H1 (cell line): ENCODE results near the gene NRXN3. TPM values are rescaled to one million over a fixed set of nuclear protein-coding genes. Genes with fewer than 3 reads are reported as not detected.

Experiments
- CTCF ChIA-PET: fragments of 300-600 bp; sonication (Branson Sonifier 250); formaldehyde crosslinking; loops from one replicate; lab custom pipeline; 2021; ENCODE audit not compliant: partially characterized antibody; lab: Charles Lee
- POLR2A ChIA-PET: fragments of 300-600 bp; sonication (Branson Sonifier 250); formaldehyde crosslinking; loops from one replicate; lab custom pipeline; 2021; ENCODE audit warnings: inconsistent platforms; ENCODE audit not compliant: partially characterized antibody; lab: Charles Lee
- DNase-seq, 2 experiments: peaks; one replicate each; pipeline versions ENCODE4 v3.0.0 to v3.0.0-alpha.2; 2010 to 2022; ENCODE audit warnings: low spot score in 2 of 2, low read depth in 1 of 2, mixed read lengths in 1 of 2
- FAIRE-seq: peaks from 2 replicates; lab custom pipeline; 2011; peaks lifted over from hg19 to GRCh38; lab: Jason Lieb, UNC
- H2AFZ ChIP-seq: 2 replicates; pipeline ENCODE4 v1.8.1; 2012; ENCODE audit warnings: low read length, inconsistent platforms
- H2AK5ac ChIP-seq: 2 replicates; pipeline ENCODE4 v1.6.1; 2013; ENCODE audit warnings: low read depth, low read length
- H2BK120ac ChIP-seq: replicated peaks from 2 replicates; pipeline ENCODE3; 2013; ENCODE audit warnings: low read depth, low read length, inconsistent platforms
- H2BK12ac ChIP-seq: 2 replicates; pipeline ENCODE4 v1.6.1; 2013; ENCODE audit warnings: low read depth, low read length
- H2BK15ac ChIP-seq: 2 replicates; pipeline ENCODE4 v1.6.1; 2013; ENCODE audit warnings: low read length
- H2BK20ac ChIP-seq: 2 replicates; pipeline ENCODE4 v1.6.1; 2013; ENCODE audit warnings: low read length
- H2BK5ac ChIP-seq: 2 replicates; pipeline ENCODE4 v1.6.1; 2013; ENCODE audit warnings: low read depth, low read length
- H3K14ac ChIP-seq: 2 replicates; pipeline ENCODE4 v1.6.1; 2013; ENCODE audit warnings: inconsistent platforms; ENCODE audit not compliant: insufficient read length
- H3K18ac ChIP-seq: 2 replicates; pipeline ENCODE4 v1.6.1; 2013; ENCODE audit warnings: low read length; ENCODE audit errors: extremely low read depth
- H3K23ac ChIP-seq: 2 replicates; pipeline ENCODE4 v1.6.1; 2013; ENCODE audit warnings: inconsistent platforms; ENCODE audit not compliant: insufficient read length
- H3K23me2 ChIP-seq: 2 replicates; pipeline ENCODE4 v1.6.1; 2013; ENCODE audit warnings: low read depth, low read length
- H3K27ac ChIP-seq: 2 replicates; pipeline ENCODE4 v1.6.1; 2011; ENCODE audit warnings: low read depth, low read length, inconsistent platforms
- H3K27me3 ChIP-seq, 4 experiments: replicated peaks in 1 of 4; 1 replicate in 1 of 4; 2 replicates in 3 of 4; pipeline versions ENCODE4 v1.6.1 to v1.8.1; 2011 to 2013; ENCODE audit warnings: low read length in 3 of 4, mild to moderate bottlenecking in 3 of 4, inconsistent platforms in 2 of 4, mixed read lengths in 2 of 4, moderate library complexity in 1 of 4; ENCODE audit not compliant: control insufficient read depth in 3 of 4, insufficient read depth in 3 of 4; ENCODE audit errors: extremely low read depth in 1 of 4
- H3K36me3 ChIP-seq, 4 experiments: 2 replicates each; pipeline versions ENCODE4 v1.6.1 to v1.8.1; 2011 to 2013; ENCODE audit warnings: mild to moderate bottlenecking in 4 of 4, low read length in 3 of 4, moderate library complexity in 2 of 4, control low read depth in 1 of 4, inconsistent platforms in 1 of 4; ENCODE audit not compliant: insufficient read depth in 4 of 4, control insufficient read depth in 2 of 4
- H3K4ac ChIP-seq: replicated peaks from 2 replicates; pipeline ENCODE3; 2013; ENCODE audit warnings: low read length, low read depth, mixed read lengths, inconsistent platforms; ENCODE audit not compliant: insufficient read length
- H3K4me1 ChIP-seq, 4 experiments: replicated peaks in 1 of 4; 1 replicate in 1 of 4; 2 replicates in 3 of 4; pipeline versions ENCODE4 v1.6.1 to v1.8.1; 2011 to 2013; ENCODE audit warnings: low read length in 3 of 4, inconsistent platforms in 2 of 4, mixed read lengths in 1 of 4; ENCODE audit not compliant: insufficient read depth in 4 of 4, control insufficient read depth in 3 of 4
- H3K4me2 ChIP-seq, 2 experiments: 2 replicates each; pipeline versions ENCODE4 v1.6.1 to v1.8.1; 2011 to 2013; ENCODE audit warnings: low read depth in 2 of 2, low read length in 2 of 2, control low read depth in 1 of 2, inconsistent platforms in 1 of 2, mild to moderate bottlenecking in 1 of 2; ENCODE audit not compliant: insufficient read depth in 1 of 2
- H3K4me3 ChIP-seq, 4 experiments: fragments of 200-600, 300-600 bp in 1 of 4; sonication (generic), shearing (Covaris generic), sonication (Bioruptor Twin) in 1 of 4; 2 replicates each; pipeline versions ENCODE4 v1.5.1 to v1.8.1; 2011 to 2016; ENCODE audit warnings: low read length in 4 of 4, low read depth in 3 of 4, control low read depth in 2 of 4, inconsistent platforms in 2 of 4, mild to moderate bottlenecking in 2 of 4, mixed read lengths in 1 of 4, moderate library complexity in 1 of 4; ENCODE audit not compliant: insufficient read depth in 2 of 4; ENCODE audit errors: extremely low read depth in 1 of 4
- H3K56ac ChIP-seq: replicated peaks from 2 replicates; pipeline ENCODE3; 2013; ENCODE audit warnings: low read depth, mild to moderate bottlenecking, mixed read lengths, low read length, inconsistent platforms; ENCODE audit not compliant: insufficient read length
- H3K79me1 ChIP-seq: 2 replicates; pipeline ENCODE4 v1.6.1; 2013; ENCODE audit warnings: low read depth, low read length, control low read depth
- H3K79me2 ChIP-seq, 2 experiments: 2 replicates each; pipeline versions ENCODE4 v1.6.1 to v1.8.1; 2012 to 2013; ENCODE audit warnings: low read length in 2 of 2, mild to moderate bottlenecking in 2 of 2, inconsistent platforms in 1 of 2; ENCODE audit not compliant: insufficient read depth in 2 of 2, control insufficient read depth in 1 of 2
- H3K9ac ChIP-seq, 4 experiments: replicated peaks in 1 of 4; 1 replicate in 1 of 4; 2 replicates in 3 of 4; pipeline versions ENCODE4 v1.6.1 to v1.8.1; 2011 to 2013; ENCODE audit warnings: low read depth in 3 of 4, low read length in 3 of 4, control low read depth in 2 of 4, mild to moderate bottlenecking in 2 of 4, moderate library complexity in 2 of 4, inconsistent platforms in 1 of 4; ENCODE audit errors: extremely low read depth in 1 of 4
- H3K9me3 ChIP-seq, 2 experiments: 2 replicates each; pipeline versions ENCODE4 v1.6.1 to v1.8.1; 2012 to 2013; ENCODE audit warnings: mild to moderate bottlenecking in 2 of 2, moderate library complexity in 2 of 2, control low read depth in 1 of 2, inconsistent platforms in 1 of 2, low read depth in 1 of 2, low read length in 1 of 2, mixed read lengths in 1 of 2; ENCODE audit not compliant: insufficient read depth in 2 of 2
- H4K20me1 ChIP-seq, 2 experiments: replicated peaks in 1 of 2; 2 replicates each; pipeline versions ENCODE3 to v1.8.1; 2011 to 2013; ENCODE audit warnings: inconsistent platforms in 2 of 2, low read length in 2 of 2, mild to moderate bottlenecking in 1 of 2; ENCODE audit not compliant: insufficient read depth in 2 of 2, control insufficient read depth in 1 of 2
- H4K5ac ChIP-seq: 2 replicates; pipeline ENCODE4 v1.6.1; 2013; ENCODE audit warnings: low read length, low read depth, mixed read lengths, inconsistent platforms; ENCODE audit not compliant: insufficient read length
- H4K8ac ChIP-seq: 2 replicates; pipeline ENCODE4 v1.8.0; 2013; ENCODE audit warnings: mild to moderate bottlenecking, moderate library complexity, low read length, inconsistent platforms; ENCODE audit not compliant: insufficient read depth; ENCODE audit errors: extremely low read depth
- H4K91ac ChIP-seq: replicated peaks from 2 replicates; pipeline ENCODE3; 2013; ENCODE audit warnings: low read length, mixed read lengths, inconsistent platforms; ENCODE audit not compliant: insufficient read length
- BACH1 ChIP-seq: IDR thresholded peaks from 2 replicates; pipeline ENCODE4 v1.6.1; 2012; ENCODE audit warnings: low read length, improper control_type of control experiment
- BCL11A ChIP-seq, 2 experiments: IDR thresholded peaks; one replicate each; pipeline ENCODE4 v1.6.1; 2011; ENCODE audit warnings: low read depth in 2 of 2, low read length in 2 of 2, mild to moderate bottlenecking in 2 of 2
- CTCF ChIP-seq, 3 experiments: IDR thresholded peaks; 1 replicate in 2 of 3; 2 replicates in 1 of 3; pipeline versions ENCODE4 v1.5.1 to v1.6.1; 2011; ENCODE audit warnings: low read length in 3 of 3, mild to moderate bottlenecking in 3 of 3, inconsistent platforms in 2 of 3, low read depth in 1 of 3, moderate library complexity in 1 of 3; ENCODE audit not compliant: insufficient read depth in 1 of 3; ENCODE audit errors: control extremely low read depth in 1 of 3
- E2F6 ChIP-seq: IDR thresholded peaks from 2 replicates; pipeline ENCODE4 v1.6.1; 2012; ENCODE audit warnings: inconsistent platforms
- FOSL1 ChIP-seq: IDR thresholded peaks from 2 replicates; pipeline ENCODE4 v1.6.1; 2011; ENCODE audit warnings: mild to moderate bottlenecking, low read depth, low read length, moderate library complexity; ENCODE audit not compliant: insufficient read depth
- RAD21 ChIP-seq, 2 experiments: IDR thresholded peaks in 1 of 2; conservative IDR thresholded peaks in 1 of 2; 2 replicates each; pipeline ENCODE4 v1.6.1; 2011; ENCODE audit warnings: low read depth in 2 of 2, low read length in 2 of 2, improper control_type of control experiment in 1 of 2, inconsistent platforms in 1 of 2, mild to moderate bottlenecking in 1 of 2, moderate library complexity in 1 of 2
- RBBP5 ChIP-seq: IDR thresholded peaks from 2 replicates; pipeline ENCODE4 v1.7.1; 2012; ENCODE audit warnings: low read depth, mild to moderate bottlenecking, inconsistent platforms, low read length, moderate library complexity, borderline replicate concordance
- WGBS, 2 experiments: shearing (Covaris generic) in 1 of 2; methylation state at CpG; one replicate each; pipeline versions ENCODE4 v1.1.6 to v1.1.7; 2013 to 2015; ENCODE audit warnings: low lambda C conversion rate in 2 of 2, mixed read lengths in 2 of 2, inconsistent platforms in 1 of 2, low coverage in 1 of 2, missing lambda C conversion rate in 1 of 2; ENCODE audit not compliant: insufficient replicate concordance in 2 of 2, insufficient coverage in 1 of 2, insufficient read length in 1 of 2; ENCODE audit errors: extremely low coverage in 1 of 2, missing lambda C conversion rate in 1 of 2; 5-methylcytosine and 5-hydroxymethylcytosine counted together
- polyA plus RNA-seq, 7 experiments: library from polyadenylated mRNA; depleted of rRNA in 3 of 7; stranded (reverse) in 5 of 7; unstranded in 2 of 7; fragments of >200 nt in 5 of 7; fragments of 200-250 nt in 2 of 7; gene quantifications; 1 replicate in 5 of 7; 2 replicates in 1 of 7; 4 replicates in 1 of 7; pipeline versions ENCODE4 v1.2.1 to v1.2.3, GENCODE V29; 2011 to 2013; ENCODE audit warnings: missing spikeins in 2 of 7, mixed read lengths in 2 of 7
- total RNA-seq: library from RNA; stranded (reverse); fragmentation: NEBNext Ultra II Directional; extraction: Animal tissue kit (Norgen Biotek cat#: 25700); gene quantifications from 2 replicates; pipeline ENCODE4 v1.2.1, GENCODE V29; 2021

The NRXN3 gene
- total and polyA plus RNA-seq, 2 of the 8 experiments (the other 6 are each of a cell fraction or from before 2014, with no cell fraction given): 2.6 to 4.1 TPM

- Histone ChIP-seq H3K79me2 (no peaks in the 10 kb centered on the region), H3K4me3 (no peak overlapping the region), H2BK12ac (no peak overlapping the region), H3K4me1 (no peaks in the 10 kb centered on the region), H3K27ac (no peak overlapping the region), H3K4me2 (no peak overlapping the region), H2BK15ac (no peak overlapping the region), H2BK5ac (no peak overlapping the region), H3K9ac (no peak overlapping the region), H3K79me1 (no peaks in the 10 kb centered on the region), H4K8ac (no peak overlapping the region), H3K4ac (no peak overlapping the region), H3K27me3 (no peaks in the 10 kb centered on the region), H3K18ac (no peak overlapping the region), H3K9me3 (no peaks in the 10 kb centered on the region), H4K91ac (no peak overlapping the region), H3K14ac (no peak overlapping the region), H3K56ac (no peak overlapping the region), H4K20me1 (no peaks in the 10 kb centered on the region), H3K23me2 (no peaks in the 10 kb centered on the region), H3K23ac (no peak overlapping the region), H2AFZ (no peak overlapping the region), H2BK120ac (no peak overlapping the region), H2BK20ac (no peak overlapping the region), H4K5ac (no peak overlapping the region), H3K36me3 (no peaks in the 10 kb centered on the region; a peak in 1 of 8 replicates), H2AK5ac (no peak overlapping the region; the same call in 1 of the 2 replicates)
- POLR2A ChIA-PET: no interaction called here
- WGBS, 2 experiments: 81% methylated on average over 9 of the region's 9 CpGs; no CpG with 5 or more reads in 1 of the 2 experiments
- FAIRE-seq: peak; percentile 83
- DNase-seq: peak in 1 of 2 experiments; percentile 48
- no peak for TF ChIP-seq BCL11A (IDR thresholded peaks at IDR 0.05; ENCODE audit: low read depth in 2 of 2, low read length in 2 of 2)
- TF ChIP-seq BACH1: no peak
- TF ChIP-seq CTCF (IDR thresholded peaks at IDR 0.05; ENCODE audit: control extremely low read depth in 1 of 3, insufficient read depth in 1 of 3, low read depth in 1 of 3, low read length in 3 of 3): peak; percentile 34 to 59 (median 55)
- no peak for TF ChIP-seq RBBP5
- TF ChIP-seq RAD21 (IDR thresholded peaks at IDR 0.05 in 1 of 2, conservative IDR thresholded peaks at IDR 0.05 in 1 of 2; ENCODE audit: low read depth in 2 of 2, low read length in 2 of 2): peak; percentile 73 to 79
- no peak for TF ChIP-seq FOSL1
- TF ChIP-seq E2F6: 0 out of 2 replicates have a peak, but pooled peaks have one; percentile 22
- CTCF ChIA-PET: interaction anchor here (0.5 to 4.0 kb wide), 15 partner anchors 9 to 919 kb away, joined by 3 to 19 read pairs (median 3); no protein-coding TSS in a partner anchor
Measured at GRCh38 chr14:79861111-79861510, 1690.9 kb downstream of the NRXN3 start.
